ENCODE data around the gene VAV1.

- TF ChIP-seq POLR2A (IDR thresholded peaks at IDR 0.05) = no peak
- TF ChIP-seq CTCF (IDR thresholded peaks at IDR 0.05) = no peak
Observed at GRCh38 chr19:6751189-6751588, 21.3 kb upstream of the VAV1 start.

All from thyroid gland (tissue), 4 donors.